PFSK-1 (cell line): ENCODE data around the gene KCTD1.

Experiments used
- TAF1 ChIP-seq: IDR thresholded peaks from 2 replicates; pipeline ENCODE4 v1.6.1; 2012; ENCODE audit warnings: low read length, control low read depth, borderline replicate concordance; ENCODE audit not compliant: insufficient read depth
- TF ChIP-seq, protein P1 (sequence below), 2 experiments: IDR thresholded peaks; 2 replicates each; pipeline versions ENCODE4 v1.6.1 to v1.8.0; 2011 to 2012; ENCODE audit warnings: low read depth in 2 of 2, low read length in 2 of 2, control low read depth in 1 of 2, inconsistent platforms in 1 of 2, mild to moderate bottlenecking in 1 of 2, moderate library complexity in 1 of 2; ENCODE audit not compliant: insufficient read depth in 1 of 2

DNA sequence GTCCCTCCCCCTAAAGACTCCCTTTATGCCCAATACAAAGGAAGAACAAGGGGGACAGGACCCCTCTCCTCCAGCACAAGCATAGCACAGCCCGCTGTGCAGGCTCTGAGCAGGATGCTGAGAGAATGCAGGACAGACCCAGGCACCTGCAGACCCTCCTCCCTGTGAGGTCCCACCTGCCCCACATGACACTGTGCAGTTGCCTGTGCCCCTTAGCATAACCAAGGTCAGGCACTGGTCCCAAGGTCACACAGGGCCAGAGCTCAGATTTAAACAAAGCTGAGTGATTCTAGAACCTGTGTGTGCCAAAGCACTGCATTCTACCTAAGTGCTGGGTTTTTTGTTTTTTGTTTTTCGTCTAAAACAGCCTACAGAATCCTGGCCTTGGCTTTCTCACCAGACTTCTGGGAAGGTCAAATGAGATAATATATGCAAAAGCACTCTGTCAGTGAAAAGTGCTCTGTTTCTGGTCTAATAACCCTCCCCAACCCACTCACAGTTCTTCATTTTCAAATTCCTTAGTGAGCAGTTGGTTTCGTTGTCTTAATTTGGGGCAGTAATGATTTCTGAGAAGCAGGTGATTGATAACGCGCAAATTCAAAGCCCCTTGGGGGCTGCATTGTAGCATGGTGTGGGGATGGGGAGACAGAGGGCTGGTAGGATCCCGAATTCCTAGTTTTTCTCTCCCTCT is 125.7 kb downstream of the KCTD1 start:
- TF ChIP-seq TAF1 = no peak
- TF ChIP-seq, protein P1, sequence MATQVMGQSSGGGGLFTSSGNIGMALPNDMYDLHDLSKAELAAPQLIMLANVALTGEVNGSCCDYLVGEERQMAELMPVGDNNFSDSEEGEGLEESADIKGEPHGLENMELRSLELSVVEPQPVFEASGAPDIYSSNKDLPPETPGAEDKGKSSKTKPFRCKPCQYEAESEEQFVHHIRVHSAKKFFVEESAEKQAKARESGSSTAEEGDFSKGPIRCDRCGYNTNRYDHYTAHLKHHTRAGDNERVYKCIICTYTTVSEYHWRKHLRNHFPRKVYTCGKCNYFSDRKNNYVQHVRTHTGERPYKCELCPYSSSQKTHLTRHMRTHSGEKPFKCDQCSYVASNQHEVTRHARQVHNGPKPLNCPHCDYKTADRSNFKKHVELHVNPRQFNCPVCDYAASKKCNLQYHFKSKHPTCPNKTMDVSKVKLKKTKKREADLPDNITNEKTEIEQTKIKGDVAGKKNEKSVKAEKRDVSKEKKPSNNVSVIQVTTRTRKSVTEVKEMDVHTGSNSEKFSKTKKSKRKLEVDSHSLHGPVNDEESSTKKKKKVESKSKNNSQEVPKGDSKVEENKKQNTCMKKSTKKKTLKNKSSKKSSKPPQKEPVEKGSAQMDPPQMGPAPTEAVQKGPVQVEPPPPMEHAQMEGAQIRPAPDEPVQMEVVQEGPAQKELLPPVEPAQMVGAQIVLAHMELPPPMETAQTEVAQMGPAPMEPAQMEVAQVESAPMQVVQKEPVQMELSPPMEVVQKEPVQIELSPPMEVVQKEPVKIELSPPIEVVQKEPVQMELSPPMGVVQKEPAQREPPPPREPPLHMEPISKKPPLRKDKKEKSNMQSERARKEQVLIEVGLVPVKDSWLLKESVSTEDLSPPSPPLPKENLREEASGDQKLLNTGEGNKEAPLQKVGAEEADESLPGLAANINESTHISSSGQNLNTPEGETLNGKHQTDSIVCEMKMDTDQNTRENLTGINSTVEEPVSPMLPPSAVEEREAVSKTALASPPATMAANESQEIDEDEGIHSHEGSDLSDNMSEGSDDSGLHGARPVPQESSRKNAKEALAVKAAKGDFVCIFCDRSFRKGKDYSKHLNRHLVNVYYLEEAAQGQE (IDR thresholded peaks at IDR 0.05; ENCODE audit: insufficient read depth in 1 of 2, low read depth in 2 of 2, low read length in 2 of 2) = no peak
